BLaER1 treated with 17β-estradiol and CSF1 and Interleukin-3, amounts not matched to agents 10 nM and 100 nM (cell line): ENCODE measurements around the gene COMMD2.

ENCODE experiments used
- H3K27ac ChIP-seq, 11 experiments: shearing (Covaris generic); formaldehyde crosslinking; 2 replicates each; pipeline ENCODE4 v1.8.1; 2022
- H3K27me3 ChIP-seq, 11 experiments: shearing (Covaris generic); formaldehyde crosslinking; 2 replicates each; pipeline ENCODE4 v1.8.1; 2022
- H3K36me3 ChIP-seq, 11 experiments: shearing (Covaris generic); formaldehyde crosslinking; 2 replicates each; pipeline ENCODE4 v1.8.1; 2022
- H3K4me1 ChIP-seq, 10 experiments: shearing (Covaris generic); formaldehyde crosslinking; 2 replicates each; pipeline ENCODE4 v1.8.1; 2022
- H3K4me2 ChIP-seq, 11 experiments: shearing (Covaris generic); formaldehyde crosslinking; 2 replicates each; pipeline ENCODE4 v1.8.1; 2022
- H3K4me3 ChIP-seq, 10 experiments: shearing (Covaris generic); formaldehyde crosslinking; 2 replicates each; pipeline ENCODE4 v1.8.1; 2022
- H3K9ac ChIP-seq, 11 experiments: shearing (Covaris generic); formaldehyde crosslinking; 2 replicates each; pipeline ENCODE4 v1.8.1; 2022
- H3K9me3 ChIP-seq, 11 experiments: shearing (Covaris generic); formaldehyde crosslinking; replicated peaks in 1 of 11; 2 replicates each; pipeline ENCODE4 v1.8.1; 2022
- H4K20me1 ChIP-seq, 11 experiments: shearing (Covaris generic); formaldehyde crosslinking; 2 replicates each; pipeline ENCODE4 v1.8.1; 2022
- Cebpa-rat ChIP-seq, 11 experiments: shearing (Covaris generic); IDR thresholded peaks; 2 replicates each; pipeline ENCODE4 v1.8.1; 2022

Gene COMMD2

GRCh38 chr3:149752051-149752787, at the start of gene COMMD2:
TSS of gene COMMD2 (minus strand) at chr3:149752489. CDS start at chr3:149752444, 45 bp downstream.
- Histone ChIP-seq H3K27ac (peak within 1 kb of the TSS; percentile 53 to 81 (median 77); a peak in 21 of 22 replicates), H3K36me3 (peaks cover 25 to 40% (median 30%) of the 10 kb centered on the region in 11 experiments), H3K4me2 (peak within 1 kb of the TSS; percentile 71 to 87 (median 82)), H3K9ac (peak within 1 kb of the TSS; percentile 80 to 93 (median 87)), H3K9me3 (no peaks in the 10 kb centered on the region), H4K20me1 (no peaks in the 10 kb centered on the region), H3K27me3 (no peaks in the 10 kb centered on the region), H3K4me3 (peak within 1 kb of the TSS; percentile 82 to 97 (median 89)), H3K4me1 (peaks cover 9 to 23% (median 15%) of the 10 kb centered on the region in 10 experiments; a peak in 19 of 20 replicates)
- TF ChIP-seq Cebpa-rat (IDR thresholded peaks at IDR 0.05) = no peak

- Histone ChIP-seq H3K4me3 (no peak overlapping the region), H3K27me3 (no peaks in the 10 kb centered on the region), H3K36me3 (no peaks in the 10 kb centered on the region), H3K9me3 (peaks cover 0 to 24% (median 4%) of the 10 kb centered on the region in 11 experiments; a peak in 13 of 22 replicates), H3K4me2 (peak overlapping the region in 8 of 11 experiments; percentile 6 to 63 (median 46); a peak in 13 of 22 replicates), H3K9ac (no peak overlapping the region; a peak in 2 of 22 replicates), H3K4me1 (peaks cover 4 to 35% (median 25%) of the 10 kb centered on the region in 10 experiments; a peak in 18 of 20 replicates), H3K27ac (peak overlapping the region in 8 of 11 experiments; percentile 11 to 74 (median 53); a peak in 15 of 22 replicates), H4K20me1 (no peaks in the 10 kb centered on the region)
- TF ChIP-seq Cebpa-rat (IDR thresholded peaks at IDR 0.05) = no peak
These were observed 49.4 kb upstream of the COMMD2 start for GRCh38 chr3:149801639-149802038.

GRCh38 chr3:149801195-149801594, 48.9 kb upstream of the COMMD2 start:
- TF ChIP-seq Cebpa-rat (IDR thresholded peaks at IDR 0.05) = peak in 2 of 11 experiments; percentile 52 to 74; a peak in 4 of 22 replicates

GRCh38 chr3:149800693-149801092, 48.4 kb upstream of the COMMD2 start:
- no peak for TF ChIP-seq Cebpa-rat (IDR thresholded peaks at IDR 0.05)
- Histone ChIP-seq H3K4me1 (peaks cover 0 to 29% (median 19%) of the 10 kb centered on the region in 10 experiments; a peak in 15 of 20 replicates), H3K27ac (peak overlapping the region in 7 of 11 experiments; percentile 19 to 74 (median 48); a peak in 11 of 22 replicates), H3K9ac (no peak overlapping the region), H3K4me3 (no peak overlapping the region), H3K36me3 (no peaks in the 10 kb centered on the region), H3K27me3 (no peaks in the 10 kb centered on the region), H3K4me2 (peak overlapping the region in 7 of 11 experiments; percentile 37 to 63 (median 48); a peak in 14 of 22 replicates), H3K9me3 (peaks cover 0 to 24% (median 4%) of the 10 kb centered on the region in 11 experiments; a peak in 13 of 22 replicates), H4K20me1 (no peaks in the 10 kb centered on the region)

More at GRCh38 chr3:149801195-149801594, 48.9 kb upstream of the COMMD2 start:
- H3K27me3 ChIP-seq = no peaks in the 10 kb centered on the region
- no peaks in the 10 kb centered on the region for H4K20me1 ChIP-seq
- H3K9ac ChIP-seq = no peak overlapping the region; a peak in 1 of 22 replicates
- peaks cover 0 to 24% (median 4%) of the 10 kb centered on the region in 11 experiments; a peak in 13 of 22 replicates for H3K9me3 ChIP-seq
- no peak overlapping the region for H3K4me3 ChIP-seq
- peaks cover 0 to 31% (median 21%) of the 10 kb centered on the region in 10 experiments; a peak in 17 of 20 replicates for H3K4me1 ChIP-seq
- peak overlapping the region in 8 of 11 experiments; percentile 11 to 74 (median 53); a peak in 16 of 22 replicates for H3K27ac ChIP-seq
- peak overlapping the region in 8 of 11 experiments; percentile 6 to 63 (median 46); a peak in 13 of 22 replicates for H3K4me2 ChIP-seq
- no peaks in the 10 kb centered on the region for H3K36me3 ChIP-seq

GRCh38 chr3:149796026-149796425, 43.7 kb upstream of the COMMD2 start:
- Histone ChIP-seq H3K27ac (no peak overlapping the region), H3K4me1 (peaks cover 0 to 20% (median 9%) of the 10 kb centered on the region in 10 experiments; a peak in 15 of 20 replicates), H3K27me3 (no peaks in the 10 kb centered on the region), H3K9me3 (peaks cover 0 to 16% (median 3%) of the 10 kb centered on the region in 11 experiments; a peak in 6 of 22 replicates), H3K4me3 (no peak overlapping the region), H3K36me3 (no peaks in the 10 kb centered on the region), H4K20me1 (no peaks in the 10 kb centered on the region), H3K9ac (no peak overlapping the region), H3K4me2 (no peak overlapping the region)
- TF ChIP-seq Cebpa-rat (IDR thresholded peaks at IDR 0.05) = no peak

GRCh38 chr3:149792452-149793270, 40.4 kb upstream of the COMMD2 start, which contains the start of gene ANKUB1:
TSS of gene ANKUB1 (minus strand) at chr3:149792554. CDS start at chr3:149792366, 188 bp downstream.
- Histone ChIP-seq H3K27ac (no peak within 1 kb of the TSS), H3K9ac (no peak within 1 kb of the TSS), H3K4me3 (no peak within 1 kb of the TSS), H3K4me2 (no peak within 1 kb of the TSS), H3K9me3 (no peaks in the 10 kb centered on the region), H3K4me1 (peaks cover 0 to 29% (median 2%) of the 10 kb centered on the region in 10 experiments; a peak in 9 of 20 replicates), H4K20me1 (no peaks in the 10 kb centered on the region), H3K27me3 (no peaks in the 10 kb centered on the region), H3K36me3 (no peaks in the 10 kb centered on the region)
- TF ChIP-seq Cebpa-rat (IDR thresholded peaks at IDR 0.05) = no peak

- 0 out of 22 replicates have a peak overlapping the region, but pooled peaks of 1 of the 11 experiments have one; percentile 55 for H3K4me2 ChIP-seq
- TF ChIP-seq Cebpa-rat (IDR thresholded peaks at IDR 0.05) = no peak
- H3K9me3 ChIP-seq = 0 out of 22 replicates have a peak, but pooled peaks cover 0 to 4% (median 0%) of the 10 kb centered on the region in 11 experiments
- H3K27me3 ChIP-seq = no peaks in the 10 kb centered on the region
- H3K36me3 ChIP-seq = no peaks in the 10 kb centered on the region
- no peaks in the 10 kb centered on the region for H4K20me1 ChIP-seq
- H3K4me3 ChIP-seq = no peak overlapping the region
- no peak overlapping the region for H3K9ac ChIP-seq
- H3K4me1 ChIP-seq = peaks cover 0 to 23% (median 0%) of the 10 kb centered on the region in 10 experiments; a peak in 3 of 20 replicates
- H3K27ac ChIP-seq = no peak overlapping the region
These were observed 38.4 kb upstream of the COMMD2 start for GRCh38 chr3:149790698-149791097.

- no peak overlapping the region for H3K9ac ChIP-seq
- no peaks in the 10 kb centered on the region for H3K27me3 ChIP-seq
- H3K9me3 ChIP-seq = 0 out of 22 replicates have a peak, but pooled peaks cover 0 to 4% (median 0%) of the 10 kb centered on the region in 11 experiments
- H3K4me3 ChIP-seq = no peak overlapping the region
- no peaks in the 10 kb centered on the region for H3K36me3 ChIP-seq
- peaks cover 0 to 23% (median 0%) of the 10 kb centered on the region in 10 experiments; a peak in 3 of 20 replicates for H3K4me1 ChIP-seq
- H3K4me2 ChIP-seq = peak overlapping the region in 2 of 11 experiments; percentile 18 to 55; a peak in 1 of 22 replicates
- no peak overlapping the region for H3K27ac ChIP-seq
- TF ChIP-seq Cebpa-rat (IDR thresholded peaks at IDR 0.05) = no peak
- H4K20me1 ChIP-seq = no peaks in the 10 kb centered on the region
These were observed 38.0 kb upstream of the COMMD2 start for GRCh38 chr3:149790268-149790667.
